Chondrocyte (in vitro differentiated cells): ENCODE data around the gene LGI4. TPM values are rescaled to one million over a fixed set of nuclear protein-coding genes. Genes with fewer than 3 reads are reported as not detected.

Experiments
- DNase-seq: peaks from one replicate; pipeline ENCODE4 v3.0.0; 2021; ENCODE audit warnings: mixed read lengths, low spot score
- H3K27ac Mint-ChIP-seq: one replicate; pipeline ENCODE4 v1.8.0; 2021; ENCODE audit warnings: mild to moderate bottlenecking, moderate library complexity, mixed read lengths; ENCODE audit not compliant: unreplicated experiment
- H3K27me3 Mint-ChIP-seq: 2 replicates; pipeline ENCODE4 v1.8.0; 2021; ENCODE audit warnings: low read depth, mixed read lengths
- H3K36me3 Mint-ChIP-seq: 2 replicates; pipeline ENCODE4 v1.8.0; 2021; ENCODE audit warnings: low read depth, mixed read lengths
- H3K4me1 Mint-ChIP-seq: 2 replicates; pipeline ENCODE4 v1.8.0; 2021; ENCODE audit warnings: low read depth, mild to moderate bottlenecking, mixed read lengths
- H3K4me3 Mint-ChIP-seq: one replicate; pipeline ENCODE4 v1.8.0; 2021; ENCODE audit warnings: mild to moderate bottlenecking, moderate library complexity, mixed read lengths; ENCODE audit not compliant: unreplicated experiment
- H3K9me3 Mint-ChIP-seq: 2 replicates; pipeline ENCODE4 v1.8.0; 2021; ENCODE audit warnings: low read depth, mixed read lengths
- CTCF ChIP-seq: fragments of 200-600 bp; sonication (generic); IDR thresholded peaks from 2 replicates; pipeline ENCODE4 v1.5.0; 2021; ENCODE audit warnings: antibody characterized with exemption, mild to moderate bottlenecking, moderate library complexity
- total RNA-seq: library from RNA; stranded (reverse); gene quantifications from 3 replicates; pipeline ENCODE4 v1.2.1, GENCODE V29; 2021

Gene LGI4
- total RNA-seq, 1 donor from 2014 or later: 1.3 TPM

- Mint-ChIP-seq H3K4me1 (peaks cover 15% of the 10 kb centered on the region), H3K36me3 (no peaks in the 10 kb centered on the region)
- TF ChIP-seq CTCF: no peak
These were observed 11.3 kb downstream of the LGI4 start for GRCh38 chr19:35123573-35123972.

GRCh38 chr19:35122687-35123551 lies 11.9 kb downstream of the LGI4 start:
- no peak overlapping the region for H3K27ac Mint-ChIP-seq
- no peak overlapping the region for H3K4me3 Mint-ChIP-seq
- no peak for TF ChIP-seq CTCF
- H3K27me3 Mint-ChIP-seq: peaks cover 5% of the 10 kb centered on the region
- no peaks in the 10 kb centered on the region for H3K9me3 Mint-ChIP-seq
- no peaks in the 10 kb centered on the region for H3K36me3 Mint-ChIP-seq
- peaks cover 15% of the 10 kb centered on the region for H3K4me1 Mint-ChIP-seq
- no peak for DNase-seq

More at GRCh38 chr19:35123573-35123972, 11.3 kb downstream of the LGI4 start:
- no peak overlapping the region for H3K4me3 Mint-ChIP-seq
- no peak overlapping the region for H3K27ac Mint-ChIP-seq
- no peaks in the 10 kb centered on the region for H3K9me3 Mint-ChIP-seq
- no peak for DNase-seq
- H3K27me3 Mint-ChIP-seq: peaks cover 5% of the 10 kb centered on the region

- no peak for DNase-seq
- Mint-ChIP-seq H3K36me3 (no peaks in the 10 kb centered on the region), H3K9me3 (no peaks in the 10 kb centered on the region), H3K27me3 (peaks cover 10% of the 10 kb centered on the region), H3K4me1 (peaks cover 15% of the 10 kb centered on the region), H3K4me3 (no peak overlapping the region), H3K27ac (no peak overlapping the region)
- TF ChIP-seq CTCF: no peak
These were observed 14.0 kb downstream of the LGI4 start for GRCh38 chr19:35120898-35121297.

GRCh38 chr19:35120492-35120891 lies 14.4 kb downstream of the LGI4 start:
- Mint-ChIP-seq H3K27me3 (peaks cover 13% of the 10 kb centered on the region), H3K4me1 (peaks cover 18% of the 10 kb centered on the region), H3K36me3 (no peaks in the 10 kb centered on the region), H3K9me3 (no peaks in the 10 kb centered on the region), H3K4me3 (no peak overlapping the region), H3K27ac (no peak overlapping the region)
- no peak for TF ChIP-seq CTCF
- no peak for DNase-seq

GRCh38 chr19:35119578-35120155 lies 15.2 kb downstream of the LGI4 start:
- Mint-ChIP-seq H3K4me3 (no peak overlapping the region), H3K9me3 (no peaks in the 10 kb centered on the region), H3K27me3 (peaks cover 16% of the 10 kb centered on the region), H3K4me1 (peaks cover 20% of the 10 kb centered on the region), H3K36me3 (no peaks in the 10 kb centered on the region), H3K27ac (no peak overlapping the region)
- no peak for DNase-seq
- TF ChIP-seq CTCF: no peak
